HL-60/S4 (cell line): ENCODE measurements around the gene MINDY2.
"Not testable (repeated sequence)": the region's sequence is repeated elsewhere in the genome, so short reads cannot be mapped to it uniquely, and the experiment has no call there.

Experiments
- in situ Hi-C: fragments of 300-500 bp; cut with MboI; formaldehyde crosslinking; loops from 2 replicates; pipeline ENCODE4 v1.14.3; 2022; ENCODE audit warnings: low sequenced_read_pairs

The MINDY2 gene

GRCh38 chr15:58876306-58877106, 105.4 kb downstream of the MINDY2 start:
- in situ Hi-C loops: no loop called here

GRCh38 chr15:58877999-58878825, 107.1 kb downstream of the MINDY2 start:
- in situ Hi-C loops: no loop called here

- in situ Hi-C loops: no loop called here
Observed at GRCh38 chr15:58880320-58880719, 109.2 kb downstream of the MINDY2 start.

GRCh38 chr15:58882243-58882642, 111.1 kb downstream of the MINDY2 start:
- in situ Hi-C loops: no loop called here

- in situ Hi-C loops: not testable (repeated sequence)
Observed at GRCh38 chr15:58883926-58884325, 112.8 kb downstream of the MINDY2 start.

GRCh38 chr15:58886921-58887320, 115.8 kb downstream of the MINDY2 start:
- in situ Hi-C loops: no loop called here

- in situ Hi-C loops: no loop called here
Observed at GRCh38 chr15:58889363-58889762, 118.3 kb downstream of the MINDY2 start.

GRCh38 chr15:58898150-58898680, 127.1 kb downstream of the MINDY2 start:
- in situ Hi-C loops: no loop called here

GRCh38 chr15:58900631-58901030, 129.5 kb downstream of the MINDY2 start:
- in situ Hi-C loops: no loop called here

- in situ Hi-C loops: no loop called here
Observed at GRCh38 chr15:58908550-58909309, 137.6 kb downstream of the MINDY2 start.

GRCh38 chr15:58909616-58910015, 138.5 kb downstream of the MINDY2 start:
- in situ Hi-C loops: no loop called here

- in situ Hi-C loops: no loop called here
Observed at GRCh38 chr15:58910456-58910855, 139.4 kb downstream of the MINDY2 start.
